HG02610 (cell line): ENCODE results near the gene CCDC40.
"Not testable (repeated sequence)": the region's sequence is repeated elsewhere in the genome, so short reads cannot be mapped to it uniquely, and the experiment has no call there.

ENCODE experiments used
- ATAC-seq: cut with Tn5 transposase; IDR thresholded peaks from one replicate; pipeline ENCODE4 v1.9.1; 2021; ENCODE audit warnings: mild to moderate bottlenecking, moderate library complexity; ENCODE audit not compliant: unreplicated experiment

Gene CCDC40

GRCh38 chr17:80043963-80044362 is 7.5 kb downstream of the CCDC40 start:
- ATAC-seq = no peak

- no peak for ATAC-seq
Observed at GRCh38 chr17:80045703-80046102, 9.3 kb downstream of the CCDC40 start.

- not testable (repeated sequence) for ATAC-seq
Observed at GRCh38 chr17:80046709-80047108, 10.3 kb downstream of the CCDC40 start.

- ATAC-seq = no peak
Observed at GRCh38 chr17:80047176-80047575, 10.7 kb downstream of the CCDC40 start.

- no peak for ATAC-seq
Observed at GRCh38 chr17:80049986-80050385, 13.5 kb downstream of the CCDC40 start.

- ATAC-seq = no peak
Observed at GRCh38 chr17:80050706-80051105, 14.3 kb downstream of the CCDC40 start.

- no peak for ATAC-seq
Observed at GRCh38 chr17:80051681-80052080, 15.2 kb downstream of the CCDC40 start.

GRCh38 chr17:80053102-80053501 is 16.7 kb downstream of the CCDC40 start:
- no peak for ATAC-seq

- ATAC-seq = no peak
Observed at GRCh38 chr17:80055597-80055996, 19.2 kb downstream of the CCDC40 start.

- ATAC-seq = no peak
Observed at GRCh38 chr17:80058311-80058955, 22.0 kb downstream of the CCDC40 start.

GRCh38 chr17:80060644-80061043 is 24.2 kb downstream of the CCDC40 start:
- no peak for ATAC-seq

- no peak for ATAC-seq
Observed at GRCh38 chr17:80061421-80061820, 25.0 kb downstream of the CCDC40 start.

- no peak for ATAC-seq
Observed at GRCh38 chr17:80063830-80064585, 27.6 kb downstream of the CCDC40 start.

GRCh38 chr17:80064696-80065095 is 28.3 kb downstream of the CCDC40 start:
- no peak for ATAC-seq

GRCh38 chr17:80065478-80066170 is 29.2 kb downstream of the CCDC40 start:
- ATAC-seq = no peak

GRCh38 chr17:80067393-80067986 is 31.0 kb downstream of the CCDC40 start:
- ATAC-seq = no peak

- no peak for ATAC-seq
Observed at GRCh38 chr17:80068301-80069222, 32.1 kb downstream of the CCDC40 start.

- ATAC-seq = no peak
Observed at GRCh38 chr17:80070375-80071115, 34.1 kb downstream of the CCDC40 start.

- no peak for ATAC-seq
Observed at GRCh38 chr17:80071116-80071841, 34.8 kb downstream of the CCDC40 start.
